ENCODE results near the gene THBS3.
"Not testable (repeated sequence)": the region's sequence is repeated elsewhere in the genome, so short reads cannot be mapped to it uniquely, and the experiment has no call there.

Gene THBS3

GRCh38 chr1:155211381-155212050, 3.8 kb upstream of the THBS3 start:
- DNase-seq; in situ Hi-C loops (cut with HindIII; ENCODE audit: low pct_ligation_motif_present, low pct_unique_long_range_greater_than_20kb, low sequenced_read_pairs): not testable (repeated sequence)

- in situ Hi-C loops (cut with HindIII; ENCODE audit: low pct_ligation_motif_present, low pct_unique_long_range_greater_than_20kb, low sequenced_read_pairs): no loop called here
- no peak for DNase-seq
Measured at GRCh38 chr1:155210314-155211104, 2.8 kb upstream of the THBS3 start.

- in situ Hi-C loops (cut with HindIII; ENCODE audit: low pct_ligation_motif_present, low pct_unique_long_range_greater_than_20kb, low sequenced_read_pairs): no loop called here
- no peak for DNase-seq
Measured at GRCh38 chr1:155209312-155209721, 1.6 kb upstream of the THBS3 start.

- in situ Hi-C loops (cut with HindIII; ENCODE audit: low pct_ligation_motif_present, low pct_unique_long_range_greater_than_20kb, low sequenced_read_pairs): no loop called here
- DNase-seq: peak; percentile 86
Measured at GRCh38 chr1:155208541-155209311, 1.0 kb upstream of the THBS3 start, which contains the start of gene MTX1. MTX1 (plus strand) TSS chr1:155208695; CDS start chr1:155208805, 110 bp downstream.

- in situ Hi-C loops (cut with HindIII; ENCODE audit: low pct_ligation_motif_present, low pct_unique_long_range_greater_than_20kb, low sequenced_read_pairs): no loop called here
- peak; percentile 88 for DNase-seq
Measured at GRCh38 chr1:155206891-155207805, 549 bp downstream of the THBS3 start.

- DNase-seq: no peak
- in situ Hi-C loops (cut with HindIII; ENCODE audit: low pct_ligation_motif_present, low pct_unique_long_range_greater_than_20kb, low sequenced_read_pairs): no loop called here
Measured at GRCh38 chr1:155205969-155206593, 1.6 kb downstream of the THBS3 start.

GRCh38 chr1:155205035-155205434, 2.7 kb downstream of the THBS3 start:
- in situ Hi-C loops (cut with HindIII; ENCODE audit: low pct_ligation_motif_present, low pct_unique_long_range_greater_than_20kb, low sequenced_read_pairs): no loop called here
- no peak for DNase-seq

GRCh38 chr1:155202731-155203515, 4.8 kb downstream of the THBS3 start:
- in situ Hi-C loops (cut with HindIII; ENCODE audit: low pct_ligation_motif_present, low pct_unique_long_range_greater_than_20kb, low sequenced_read_pairs): no loop called here
- DNase-seq: no peak

- in situ Hi-C loops (cut with HindIII; ENCODE audit: low pct_ligation_motif_present, low pct_unique_long_range_greater_than_20kb, low sequenced_read_pairs): no loop called here
Measured at GRCh38 chr1:155202198-155202597, 5.5 kb downstream of the THBS3 start.

GRCh38 chr1:155200920-155201319, 6.8 kb downstream of the THBS3 start:
- in situ Hi-C loops (cut with HindIII; ENCODE audit: low pct_ligation_motif_present, low pct_unique_long_range_greater_than_20kb, low sequenced_read_pairs): no loop called here
- no peak for DNase-seq

More at GRCh38 chr1:155202198-155202597, 5.5 kb downstream of the THBS3 start:
- DNase-seq: no peak

- in situ Hi-C loops (cut with HindIII; ENCODE audit: low pct_ligation_motif_present, low pct_unique_long_range_greater_than_20kb, low sequenced_read_pairs): no loop called here
- no peak for DNase-seq
Measured at GRCh38 chr1:155199792-155200191, 7.9 kb downstream of the THBS3 start.

- no peak for DNase-seq
Measured at GRCh38 chr1:155198547-155198906, 9.2 kb downstream of the THBS3 start.

GRCh38 chr1:155197901-155198546, 9.7 kb downstream of the THBS3 start:
- in situ Hi-C loops (cut with HindIII; ENCODE audit: low pct_ligation_motif_present, low pct_unique_long_range_greater_than_20kb, low sequenced_read_pairs): no loop called here
- no peak for DNase-seq

More at GRCh38 chr1:155198547-155198906, 9.2 kb downstream of the THBS3 start:
- in situ Hi-C loops (cut with HindIII; ENCODE audit: low pct_ligation_motif_present, low pct_unique_long_range_greater_than_20kb, low sequenced_read_pairs): no loop called here

- in situ Hi-C loops (cut with HindIII; ENCODE audit: low pct_ligation_motif_present, low pct_unique_long_range_greater_than_20kb, low sequenced_read_pairs): no loop called here
- no peak for DNase-seq
Measured at GRCh38 chr1:155196893-155197638, 10.6 kb downstream of the THBS3 start.

GRCh38 chr1:155196103-155196892, 11.4 kb downstream of the THBS3 start:
- DNase-seq: no peak

More at GRCh38 chr1:155196103-155196892, 11.4 kb downstream of the THBS3 start:
- in situ Hi-C loops (cut with HindIII; ENCODE audit: low pct_ligation_motif_present, low pct_unique_long_range_greater_than_20kb, low sequenced_read_pairs): no loop called here

Data from ACHN (cell line).